Activated CD4-positive, alpha-beta memory T cell treated with anti-CD3 and anti-CD28 coated beads, Interleukin-2, amount 10 ng/mL, durations not matched to agents 7 days and 5 days (primary cell): ENCODE results near the gene MYH15. TPM values are rescaled to one million over a fixed set of nuclear protein-coding genes. Genes with fewer than 3 reads are reported as not detected.

Experiments
- CTCF ChIA-PET: fragments of 350-600 bp; sonication (Branson Sonifier 250); formaldehyde crosslinking; loops from one replicate; lab custom pipeline; 2021; ENCODE audit warnings: antibody characterized with exemption, inconsistent platforms; lab: Charles Lee
- POLR2A ChIA-PET: fragments of 350-600 bp; sonication (Branson Sonifier 250); formaldehyde crosslinking; loops from one replicate; lab custom pipeline; 2021; ENCODE audit warnings: antibody characterized with exemption; lab: Charles Lee
- DNase-seq: peaks from one replicate; pipeline ENCODE4 v3.0.0-alpha.2; 2020
- H3K27ac Mint-ChIP-seq: one replicate; pipeline ENCODE4 v1.8.0; 2021; ENCODE audit warnings: mild to moderate bottlenecking, mixed read lengths
- H3K27me3 Mint-ChIP-seq: one replicate; pipeline ENCODE4 v1.8.0; 2021; ENCODE audit warnings: mixed read lengths
- H3K36me3 Mint-ChIP-seq: one replicate; pipeline ENCODE4 v1.8.0; 2021; ENCODE audit warnings: low read depth, mixed read lengths
- H3K4me1 Mint-ChIP-seq: one replicate; pipeline ENCODE4 v1.8.0; 2021; ENCODE audit warnings: mixed read lengths
- H3K4me3 Mint-ChIP-seq: one replicate; pipeline ENCODE4 v1.8.0; 2021; ENCODE audit warnings: mild to moderate bottlenecking, mixed read lengths
- H3K9me3 Mint-ChIP-seq: one replicate; pipeline ENCODE4 v1.8.0; 2021; ENCODE audit warnings: mixed read lengths
- total RNA-seq, 2 experiments: library from RNA; stranded (reverse); gene quantifications; one replicate each; pipeline ENCODE4 v1.2.3, GENCODE V29; 2021

Gene MYH15
- under 1 TPM; 0.10 to 0.28 TPM for total RNA-seq

DNA sequence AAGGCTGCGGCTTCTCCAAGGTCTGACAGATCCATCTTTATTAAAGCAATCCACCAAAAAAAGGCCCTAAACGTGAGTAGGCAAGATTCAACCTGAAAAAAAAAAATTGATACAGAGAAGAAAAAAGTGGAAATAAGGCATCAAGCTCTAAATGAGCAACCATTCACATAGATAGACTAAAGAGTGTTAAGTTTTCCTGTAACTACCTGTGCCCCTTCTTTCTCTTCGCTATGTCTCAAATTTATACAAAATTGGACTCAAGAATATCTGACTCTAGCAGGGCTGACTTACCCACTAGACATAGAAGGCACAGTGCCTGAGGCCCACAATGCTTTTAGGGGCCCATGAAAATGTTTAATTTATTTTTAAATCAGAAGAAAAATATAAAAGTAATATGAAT, at the start of gene MYH15:
Gene MYH15, minus strand, starts transcription at position 101 of the 400 bp plus-strand sequence. Its CDS starts 66 bp downstream, at position 35.
- Mint-ChIP-seq H3K36me3 (no peaks in the 10 kb centered on the region), H3K9me3 (no peaks in the 10 kb centered on the region), H3K4me1 (peaks cover 12% of the 10 kb centered on the region), H3K27ac (no peak within 1 kb of the TSS), H3K4me3 (no peak within 1 kb of the TSS), H3K27me3 (peaks cover 2% of the 10 kb centered on the region)
- ChIA-PET CTCF (no interaction called here), POLR2A (no interaction called here)
- DNase-seq, result no peak

DNA sequence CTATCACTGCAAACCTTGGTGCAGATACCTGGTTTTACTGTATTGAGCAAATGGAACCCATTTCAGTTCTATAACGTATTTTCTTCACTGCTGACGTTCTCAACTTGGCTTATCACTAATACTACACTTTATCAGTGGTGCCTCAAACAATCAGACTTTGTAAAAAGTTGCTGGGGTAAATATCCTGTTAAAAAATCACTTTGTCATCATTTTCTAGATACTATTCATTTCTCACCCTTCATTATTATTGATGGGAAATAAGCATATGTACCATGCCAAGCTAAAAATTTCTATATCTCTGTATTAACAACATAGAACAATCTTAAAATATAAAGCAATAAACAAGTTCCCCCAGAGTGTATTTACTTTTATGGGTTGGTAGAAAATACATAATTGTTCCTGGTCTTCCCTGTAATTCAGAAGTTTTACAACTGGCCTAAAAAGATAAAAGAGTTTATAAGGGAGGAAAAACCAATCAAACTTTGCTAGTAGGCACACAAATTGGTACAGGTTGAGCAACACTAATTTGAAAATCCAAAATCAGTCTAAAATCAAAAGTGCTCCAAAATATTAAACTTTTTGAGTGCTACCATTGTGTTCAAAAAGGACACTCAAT, 45.7 kb upstream of the MYH15 start:
- H3K4me3 Mint-ChIP-seq, result no peak overlapping the region
- H3K27me3 Mint-ChIP-seq, result no peaks in the 10 kb centered on the region
- ChIA-PET POLR2A (no interaction called here), CTCF (interaction anchor here (1.3 kb wide), 1 partner anchor 12 kb away, joined by 3 read pairs; no protein-coding TSS in a partner anchor)
- H3K4me1 Mint-ChIP-seq, result peaks cover 6% of the 10 kb centered on the region
- H3K27ac Mint-ChIP-seq, result no peak overlapping the region
- peaks cover 59% of the 10 kb centered on the region for H3K36me3 Mint-ChIP-seq
- no peaks in the 10 kb centered on the region for H3K9me3 Mint-ChIP-seq
- DNase-seq, result no peak

DNA sequence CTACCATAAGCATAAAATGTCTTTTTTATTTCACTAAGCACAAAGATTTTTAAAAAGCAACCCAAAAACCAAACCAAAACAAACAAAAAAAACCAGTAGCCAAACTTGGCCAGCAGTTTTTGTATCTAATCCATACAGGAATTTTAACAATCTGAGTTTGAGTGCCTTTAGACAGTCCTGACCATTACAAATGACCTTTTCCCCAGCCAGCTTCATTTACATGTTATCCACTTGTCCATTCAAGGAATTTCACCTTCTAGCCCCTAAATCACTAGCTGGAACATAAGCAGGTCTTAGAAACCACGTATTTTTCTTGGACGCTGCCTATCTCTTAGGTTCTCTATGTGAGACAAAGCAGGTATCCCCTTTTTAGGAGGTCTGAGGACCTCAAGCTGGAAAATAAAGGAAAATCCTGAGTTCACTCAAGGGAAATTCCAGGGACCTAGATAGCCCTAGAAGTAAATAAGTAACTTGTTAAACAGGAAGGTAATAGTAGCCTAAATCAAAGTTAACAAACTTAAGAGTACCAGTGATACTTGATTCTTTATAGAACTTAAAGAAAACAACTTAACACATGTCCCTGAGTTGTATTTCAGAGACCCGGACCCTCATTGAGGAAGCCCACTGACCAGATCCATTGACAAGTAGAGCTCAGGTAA, 44.6 kb upstream of the MYH15 start:
- POLR2A ChIA-PET, result no interaction called here
- Mint-ChIP-seq H3K27ac (no peak overlapping the region), H3K9me3 (no peaks in the 10 kb centered on the region), H3K36me3 (peaks cover 50% of the 10 kb centered on the region), H3K27me3 (no peaks in the 10 kb centered on the region), H3K4me1 (peaks cover 6% of the 10 kb centered on the region), H3K4me3 (no peak overlapping the region)
- DNase-seq, result no peak
- CTCF ChIA-PET, result interaction anchor here (1.3 kb wide), 1 partner anchor 11 kb away, joined by 3 read pairs; no protein-coding TSS in a partner anchor

DNA sequence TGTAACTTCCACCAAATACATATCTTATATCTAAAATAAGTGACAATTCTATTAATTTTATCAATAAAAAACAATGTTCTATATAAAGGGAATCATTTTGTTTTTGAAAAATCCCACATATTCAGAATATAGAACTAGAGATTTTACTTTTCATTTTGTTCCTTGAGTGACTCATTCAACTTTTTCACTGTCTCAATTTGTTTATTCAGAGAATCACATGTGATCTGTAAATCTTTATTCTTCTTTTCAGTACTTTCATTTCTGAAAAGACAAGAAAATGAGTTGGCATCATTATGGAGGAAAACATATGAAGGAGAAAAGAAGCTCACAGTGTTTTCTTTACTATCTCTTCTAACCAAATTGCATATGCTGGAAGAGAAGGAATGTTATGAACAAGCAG, 43.8 kb upstream of the MYH15 start:
- Mint-ChIP-seq H3K36me3 (peaks cover 48% of the 10 kb centered on the region), H3K27me3 (no peaks in the 10 kb centered on the region), H3K4me1 (peaks cover 6% of the 10 kb centered on the region), H3K4me3 (no peak overlapping the region), H3K27ac (no peak overlapping the region), H3K9me3 (no peaks in the 10 kb centered on the region)
- DNase-seq, result no peak
- POLR2A ChIA-PET, result no interaction called here
- CTCF ChIA-PET, result interaction anchor here (1.2 to 1.4 kb wide), 3 partner anchors 15 to 67 kb away, joined by 3 read pairs; no protein-coding TSS in a partner anchor

DNA sequence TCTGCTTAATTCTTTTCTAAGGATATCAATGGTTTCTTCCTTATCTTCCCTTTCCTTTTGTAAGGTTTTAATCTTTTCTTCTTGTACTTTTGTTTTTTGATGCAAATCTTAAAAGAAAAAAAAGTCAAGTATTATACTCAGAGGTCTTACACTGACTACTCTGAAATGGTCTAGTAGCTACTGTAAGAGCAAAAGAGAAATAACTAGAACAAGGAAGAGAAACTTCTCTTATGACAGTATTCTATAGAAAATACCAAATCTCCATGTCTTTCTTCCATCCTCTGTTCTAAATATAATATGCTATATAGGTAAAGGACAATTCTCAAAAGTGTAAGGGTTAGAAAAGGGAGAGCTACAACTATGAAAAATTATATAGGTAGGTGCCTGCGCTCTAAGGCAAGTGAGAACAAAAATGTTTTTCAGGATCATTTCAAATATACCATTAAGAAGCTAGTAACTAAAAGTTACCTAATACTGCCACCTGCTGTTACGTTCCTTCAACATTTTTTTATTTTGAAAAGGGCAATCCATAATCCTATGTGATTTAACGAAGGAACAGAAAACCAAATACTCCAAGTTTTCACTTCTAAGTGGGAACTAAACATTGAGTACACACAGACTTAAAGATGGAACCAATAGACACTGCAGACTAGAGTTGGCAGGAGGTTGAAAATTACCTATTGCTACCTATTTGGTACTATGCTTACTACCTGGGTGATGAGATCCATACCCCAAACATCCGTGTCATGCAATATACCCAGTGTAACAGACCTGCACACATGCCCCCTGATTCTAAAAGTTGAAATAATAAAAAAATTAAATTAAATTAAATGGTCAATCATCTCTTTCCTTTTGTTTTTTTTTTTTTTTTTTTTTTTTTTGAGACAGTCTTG, 42.1 kb upstream of the MYH15 start:
- peaks cover 6% of the 10 kb centered on the region for H3K4me1 Mint-ChIP-seq
- H3K9me3 Mint-ChIP-seq, result no peaks in the 10 kb centered on the region
- H3K27ac Mint-ChIP-seq, result no peak overlapping the region
- H3K27me3 Mint-ChIP-seq, result no peaks in the 10 kb centered on the region
- ChIA-PET POLR2A (interaction anchor here (1.3 to 1.7 kb wide), 2 partner anchors 37 to 283 kb away, joined by 4 to 6 read pairs; partner anchors contain the start of genes CIP2A and DZIP3), CTCF (interaction anchor here (0.6 to 2.7 kb wide), 20 partner anchors 9 to 575 kb away, joined by 3 to 23 read pairs (median 3); no protein-coding TSS in a partner anchor)
- peaks cover 44% of the 10 kb centered on the region for H3K36me3 Mint-ChIP-seq
- no peak overlapping the region for H3K4me3 Mint-ChIP-seq
- no peak for DNase-seq

DNA sequence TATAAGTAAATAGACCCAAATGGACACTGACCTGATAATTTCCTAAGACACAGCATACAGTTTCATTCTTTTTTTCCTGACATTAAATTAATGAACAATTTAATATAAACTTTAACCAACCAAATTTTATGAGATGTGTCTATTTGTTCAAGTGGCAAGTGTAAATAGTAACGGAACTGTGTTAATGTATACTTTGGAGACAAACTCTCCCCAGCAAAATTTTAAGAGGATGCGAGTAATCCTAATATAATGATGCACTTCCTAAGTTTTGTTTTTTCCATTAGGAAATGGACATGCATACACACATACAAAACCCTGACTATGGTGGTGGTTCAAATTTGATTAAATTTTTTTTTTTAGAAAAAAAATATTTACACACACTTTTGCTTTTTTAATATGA, 38.5 kb upstream of the MYH15 start:
- Mint-ChIP-seq H3K36me3 (peaks cover 50% of the 10 kb centered on the region), H3K27ac (no peak overlapping the region), H3K9me3 (no peaks in the 10 kb centered on the region), H3K4me1 (peaks cover 8% of the 10 kb centered on the region), H3K4me3 (no peak overlapping the region), H3K27me3 (no peaks in the 10 kb centered on the region)
- ChIA-PET POLR2A (no interaction called here), CTCF (no interaction called here)
- no peak for DNase-seq

DNA sequence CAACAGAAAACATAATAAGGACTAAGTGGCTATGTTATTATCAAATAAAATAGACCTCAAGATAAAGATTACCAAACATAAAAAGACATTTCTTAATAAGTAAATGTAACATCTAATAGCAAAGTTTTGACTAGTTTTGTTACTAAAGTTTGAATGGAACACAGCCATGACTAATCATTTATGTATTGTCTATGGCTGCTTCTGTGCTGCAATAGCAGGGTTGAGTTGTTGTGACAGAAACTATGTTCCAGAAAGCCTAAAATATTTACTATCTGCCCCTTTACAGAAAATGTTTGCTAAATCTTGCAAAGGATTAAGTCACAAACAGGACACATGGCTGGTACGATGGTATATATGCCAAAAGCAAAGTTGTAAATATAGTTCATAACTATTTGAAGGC, 37.9 kb upstream of the MYH15 start:
- ChIA-PET CTCF (no interaction called here), POLR2A (no interaction called here)
- H3K9me3 Mint-ChIP-seq, result no peaks in the 10 kb centered on the region
- H3K27me3 Mint-ChIP-seq, result no peaks in the 10 kb centered on the region
- peaks cover 55% of the 10 kb centered on the region for H3K36me3 Mint-ChIP-seq
- H3K27ac Mint-ChIP-seq, result no peak overlapping the region
- H3K4me3 Mint-ChIP-seq, result no peak overlapping the region
- peaks cover 8% of the 10 kb centered on the region for H3K4me1 Mint-ChIP-seq
- DNase-seq, result no peak

DNA sequence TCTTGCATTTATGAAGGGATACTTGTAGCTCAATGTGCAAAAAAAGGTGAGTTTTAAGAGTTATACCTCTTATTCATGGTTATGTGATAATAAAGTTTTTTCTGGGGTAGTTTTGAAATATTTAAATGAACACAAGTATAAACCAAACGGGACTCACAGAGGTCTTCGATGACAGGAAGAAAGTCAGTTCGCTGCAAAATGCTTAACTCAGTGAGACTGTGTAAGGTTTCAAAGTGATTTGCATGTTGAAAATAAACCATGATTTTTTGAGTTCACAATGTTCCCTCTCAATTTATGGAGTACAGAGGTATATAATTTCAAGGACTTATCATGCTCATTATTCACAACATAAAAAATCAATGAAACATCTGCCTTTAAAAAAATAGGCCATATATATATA, 36.3 kb upstream of the MYH15 start:
- no peak overlapping the region for H3K27ac Mint-ChIP-seq
- DNase-seq, result no peak
- no peaks in the 10 kb centered on the region for H3K27me3 Mint-ChIP-seq
- ChIA-PET CTCF (no interaction called here), POLR2A (interaction anchor here (1.2 to 2.3 kb wide), 3 partner anchors 10 to 42 kb away, joined by 3 to 8 read pairs (median 5); partner anchors contain the start of genes CIP2A and DZIP3)
- H3K36me3 Mint-ChIP-seq, result peaks cover 54% of the 10 kb centered on the region
- peaks cover 6% of the 10 kb centered on the region for H3K4me1 Mint-ChIP-seq
- H3K4me3 Mint-ChIP-seq, result no peak overlapping the region
- no peaks in the 10 kb centered on the region for H3K9me3 Mint-ChIP-seq

DNA sequence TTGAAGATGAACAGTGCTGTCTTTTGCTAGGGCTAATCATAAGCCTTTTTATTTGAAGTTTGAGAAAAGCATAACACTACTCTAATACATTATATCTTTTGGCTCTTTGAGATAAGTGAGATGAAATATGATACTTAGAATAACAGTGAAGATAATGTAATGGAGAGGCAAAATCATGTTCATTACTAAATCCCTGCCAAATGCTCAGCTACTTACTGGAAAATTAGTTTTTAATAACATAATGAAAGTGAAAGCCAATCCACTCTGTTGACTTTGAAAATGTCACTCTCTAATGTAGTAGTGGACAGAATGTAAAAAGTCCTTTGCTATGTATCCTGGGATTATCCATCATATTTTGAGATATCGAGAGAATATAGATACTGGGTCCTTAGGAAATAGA, 35.9 kb upstream of the MYH15 start:
- H3K4me3 Mint-ChIP-seq, result no peak overlapping the region
- no peaks in the 10 kb centered on the region for H3K27me3 Mint-ChIP-seq
- POLR2A ChIA-PET, result interaction anchor here (1.2 to 2.3 kb wide), 3 partner anchors 9 to 43 kb away, joined by 3 to 8 read pairs (median 5); partner anchors contain the start of genes CIP2A and DZIP3
- H3K9me3 Mint-ChIP-seq, result no peaks in the 10 kb centered on the region
- H3K4me1 Mint-ChIP-seq, result peaks cover 6% of the 10 kb centered on the region
- peaks cover 52% of the 10 kb centered on the region for H3K36me3 Mint-ChIP-seq
- no peak for DNase-seq
- H3K27ac Mint-ChIP-seq, result no peak overlapping the region
- CTCF ChIA-PET, result no interaction called here

DNA sequence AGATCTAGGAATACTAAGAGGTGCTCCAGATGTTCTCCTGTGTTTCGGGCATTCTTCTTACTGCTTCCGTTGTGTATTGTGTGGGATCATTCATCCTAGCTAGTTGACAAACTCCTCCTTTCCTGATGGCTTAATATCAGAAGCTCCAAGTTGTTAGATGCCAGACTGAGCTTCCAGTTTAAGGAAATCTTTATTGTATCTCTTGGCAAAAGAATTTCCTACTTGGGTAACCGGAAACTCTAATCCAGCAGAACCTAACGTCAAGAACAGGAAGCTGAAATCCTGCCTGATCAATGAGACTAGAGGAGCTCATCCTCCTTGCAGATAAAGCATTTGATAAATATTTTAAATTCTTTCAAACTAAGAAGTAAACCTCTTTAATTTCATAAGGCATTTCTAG, 27.7 kb upstream of the MYH15 start:
- H3K9me3 Mint-ChIP-seq, result no peaks in the 10 kb centered on the region
- ChIA-PET CTCF (no interaction called here), POLR2A (no interaction called here)
- no peak overlapping the region for H3K4me3 Mint-ChIP-seq
- no peaks in the 10 kb centered on the region for H3K4me1 Mint-ChIP-seq
- peaks cover 9% of the 10 kb centered on the region for H3K36me3 Mint-ChIP-seq
- DNase-seq, result no peak
- H3K27ac Mint-ChIP-seq, result no peak overlapping the region
- no peaks in the 10 kb centered on the region for H3K27me3 Mint-ChIP-seq

DNA sequence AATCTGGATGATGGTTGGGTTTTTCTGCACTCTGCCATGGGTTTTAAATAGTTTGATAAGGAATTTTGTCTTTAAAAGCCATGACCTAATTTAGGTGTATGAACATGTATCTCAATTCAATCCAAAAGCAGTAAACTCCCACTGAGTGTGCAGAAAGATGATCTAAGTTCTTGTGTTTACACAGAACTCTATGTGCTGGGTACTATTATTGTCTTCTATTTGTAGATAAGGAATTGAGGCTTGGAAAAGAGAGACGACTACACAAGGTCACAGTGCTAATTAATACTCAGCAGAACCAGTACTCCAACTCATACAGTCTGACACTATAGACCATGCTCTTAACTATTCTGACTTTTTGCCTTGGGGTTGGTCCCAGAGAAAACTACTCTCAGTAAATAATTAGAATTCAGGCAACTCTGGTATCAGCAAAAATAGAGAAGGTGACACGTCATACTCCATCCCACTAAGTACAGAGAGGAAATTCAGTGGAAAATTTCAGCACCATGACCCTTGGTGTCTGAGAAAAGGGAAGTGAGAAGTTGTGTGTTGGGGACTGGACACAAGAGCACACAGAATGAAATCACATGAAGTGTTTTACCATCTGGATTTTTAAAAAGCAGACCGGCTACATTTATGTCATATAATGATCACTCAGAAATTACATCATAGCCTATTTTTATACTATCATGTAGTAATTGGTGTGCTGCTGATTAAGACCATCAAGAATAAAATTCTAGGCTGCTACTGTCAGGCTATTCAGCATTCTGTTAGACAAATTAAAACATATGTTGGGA, 18.3 kb upstream of the MYH15 start:
- no peaks in the 10 kb centered on the region for H3K36me3 Mint-ChIP-seq
- H3K27ac Mint-ChIP-seq, result no peak overlapping the region
- peaks cover 18% of the 10 kb centered on the region for H3K27me3 Mint-ChIP-seq
- H3K4me1 Mint-ChIP-seq, result no peaks in the 10 kb centered on the region
- DNase-seq, result no peak
- H3K4me3 Mint-ChIP-seq, result no peak overlapping the region
- ChIA-PET POLR2A (no interaction called here), CTCF (no interaction called here)
- H3K9me3 Mint-ChIP-seq, result no peaks in the 10 kb centered on the region

DNA sequence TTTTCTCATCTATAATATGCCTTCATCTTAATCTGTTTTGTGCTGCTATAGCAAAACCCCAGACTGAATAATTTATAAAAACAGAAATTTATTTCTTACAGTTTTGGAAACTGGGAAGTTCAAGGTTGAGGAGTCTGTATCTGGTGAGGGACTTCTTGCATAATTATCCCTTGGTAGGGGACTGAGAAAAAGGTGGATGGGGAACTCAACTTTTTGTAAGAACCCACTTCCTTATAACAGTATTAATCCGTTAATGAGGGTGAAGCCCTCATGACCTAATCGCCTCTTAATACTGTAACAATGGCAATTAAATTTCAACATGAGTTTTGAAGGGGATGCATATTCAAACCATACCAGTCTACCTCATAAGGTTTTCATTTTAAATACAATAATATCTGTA, 17.4 kb upstream of the MYH15 start:
- Mint-ChIP-seq H3K27me3 (peaks cover 18% of the 10 kb centered on the region), H3K4me3 (no peak overlapping the region), H3K9me3 (no peaks in the 10 kb centered on the region), H3K27ac (no peak overlapping the region), H3K4me1 (no peaks in the 10 kb centered on the region), H3K36me3 (no peaks in the 10 kb centered on the region)
- DNase-seq, result no peak
- CTCF ChIA-PET, result no interaction called here
- POLR2A ChIA-PET, result no interaction called here
